Measurements from ENCODE around the gene RNPS1.

GRCh38 chr16:2257726-2258125, 10.2 kb downstream of the RNPS1 start:
- TF ChIP-seq POLR2A (IDR thresholded peaks at IDR 0.05) (no peak), CTCF (IDR thresholded peaks at IDR 0.05) (no peak)
